Smooth muscle cell (in vitro differentiated cells): ENCODE data around the gene HSD11B1. TPM values are rescaled to one million over a fixed set of nuclear protein-coding genes. Genes with fewer than 3 reads are reported as not detected.

Source experiments
- DNase-seq: peaks from one replicate; lab custom pipeline; 2025; ENCODE audit not compliant: unreplicated experiment; lab: John Stamatoyannopoulos, UW
- H2AFZ ChIP-seq: fragments of 200-600 bp; sonication (generic); 2 replicates; pipeline ENCODE4 v1.6.0; 2016; ENCODE audit warnings: antibody characterized with exemption, low read depth, mild to moderate bottlenecking
- H3F3A ChIP-seq: fragments of 200-600 bp; sonication (generic); 2 replicates; pipeline ENCODE4 v1.6.0; 2017; ENCODE audit warnings: antibody characterized with exemption, low read depth
- H3K27ac ChIP-seq: fragments of 200-600 bp; sonication (generic); 2 replicates; pipeline ENCODE4 v1.5.1; 2016; ENCODE audit warnings: low read depth, mild to moderate bottlenecking
- H3K27me3 ChIP-seq: fragments of 200-600 bp; sonication (generic); 2 replicates; pipeline ENCODE4 v1.6.1; 2016; ENCODE audit warnings: low read depth, mild to moderate bottlenecking
- H3K36me3 ChIP-seq: fragments of 200-600 bp; sonication (generic); 2 replicates; pipeline ENCODE4 v1.5.1; 2016; ENCODE audit warnings: low read depth
- H3K4me1 ChIP-seq: fragments of 200-600 bp; sonication (generic); 2 replicates; pipeline ENCODE4 v1.5.1; 2016; ENCODE audit warnings: low read depth
- H3K4me2 ChIP-seq: fragments of 200-600 bp; sonication (generic); 2 replicates; pipeline ENCODE4 v1.6.0; 2016; ENCODE audit warnings: mild to moderate bottlenecking
- H3K4me3 ChIP-seq: fragments of 200-600 bp; sonication (generic); 2 replicates; pipeline ENCODE4 v1.5.1; 2016; ENCODE audit warnings: mild to moderate bottlenecking
- H3K79me2 ChIP-seq: fragments of 200-600 bp; sonication (generic); 2 replicates; pipeline ENCODE4 v1.6.0; 2016; ENCODE audit warnings: low read depth, mild to moderate bottlenecking
- H3K9ac ChIP-seq: fragments of 200-600 bp; sonication (generic); 2 replicates; pipeline ENCODE4 v1.6.0; 2016; ENCODE audit warnings: low read depth
- H3K9me3 ChIP-seq: fragments of 200-600 bp; sonication (generic); replicated peaks from 2 replicates; pipeline ENCODE4 v1.5.1; 2016; ENCODE audit warnings: low read depth
- H4K20me1 ChIP-seq: fragments of 200-600 bp; sonication (generic); 2 replicates; pipeline ENCODE4 v1.6.0; 2016; ENCODE audit warnings: low read depth
- WGBS: methylation state at CpG from one replicate; pipeline ENCODE4 v1.1.7; 2016; ENCODE audit warnings: low lambda C conversion rate; 5-methylcytosine and 5-hydroxymethylcytosine counted together
- polyA plus RNA-seq: library from polyadenylated mRNA; unstranded; fragments of >200 nt; fragmentation: Nextera tagmentation; extraction: Ambion mirVana; gene quantifications from 2 replicates; pipeline ENCODE4 v1.2.1, GENCODE V29; 2016
- total RNA-seq: library from RNA; depleted of rRNA; stranded (reverse); fragments of >200 nt; gene quantifications from 2 replicates; pipeline ENCODE4 v1.2.3, GENCODE V29; 2014
- TF ChIP-seq, protein P1 (sequence below): fragments of 200-600 bp; sonication (generic); IDR thresholded peaks from 2 replicates; pipeline ENCODE4 v1.5.1; 2017; ENCODE audit warnings: borderline replicate concordance, mild to moderate bottlenecking, antibody characterized with exemption; ENCODE audit not compliant: insufficient read depth, poor library complexity, severe bottlenecking

Gene HSD11B1
- total and polyA plus RNA-seq, 2 experiments from 2014 or later = not detected

GRCh38 chr1:209723756-209724693 lies 19.4 kb downstream of the HSD11B1 start:
- Histone ChIP-seq H3K9me3 (no peaks in the 10 kb centered on the region), H3K36me3 (no peaks in the 10 kb centered on the region), H4K20me1 (no peaks in the 10 kb centered on the region), H3K79me2 (no peaks in the 10 kb centered on the region), H3K27me3 (no peaks in the 10 kb centered on the region), H3K9ac (no peak overlapping the region), H3K27ac (no peak overlapping the region), H3F3A (peaks cover 5% of the 10 kb centered on the region), H3K4me3 (no peak overlapping the region), H3K4me2 (no peak overlapping the region), H3K4me1 (peaks cover 5% of the 10 kb centered on the region), H2AFZ (no peak overlapping the region)
- 65% methylated on average over 3 of the region's 3 CpGs for WGBS
- no peak for DNase-seq
- TF ChIP-seq, protein P1, sequence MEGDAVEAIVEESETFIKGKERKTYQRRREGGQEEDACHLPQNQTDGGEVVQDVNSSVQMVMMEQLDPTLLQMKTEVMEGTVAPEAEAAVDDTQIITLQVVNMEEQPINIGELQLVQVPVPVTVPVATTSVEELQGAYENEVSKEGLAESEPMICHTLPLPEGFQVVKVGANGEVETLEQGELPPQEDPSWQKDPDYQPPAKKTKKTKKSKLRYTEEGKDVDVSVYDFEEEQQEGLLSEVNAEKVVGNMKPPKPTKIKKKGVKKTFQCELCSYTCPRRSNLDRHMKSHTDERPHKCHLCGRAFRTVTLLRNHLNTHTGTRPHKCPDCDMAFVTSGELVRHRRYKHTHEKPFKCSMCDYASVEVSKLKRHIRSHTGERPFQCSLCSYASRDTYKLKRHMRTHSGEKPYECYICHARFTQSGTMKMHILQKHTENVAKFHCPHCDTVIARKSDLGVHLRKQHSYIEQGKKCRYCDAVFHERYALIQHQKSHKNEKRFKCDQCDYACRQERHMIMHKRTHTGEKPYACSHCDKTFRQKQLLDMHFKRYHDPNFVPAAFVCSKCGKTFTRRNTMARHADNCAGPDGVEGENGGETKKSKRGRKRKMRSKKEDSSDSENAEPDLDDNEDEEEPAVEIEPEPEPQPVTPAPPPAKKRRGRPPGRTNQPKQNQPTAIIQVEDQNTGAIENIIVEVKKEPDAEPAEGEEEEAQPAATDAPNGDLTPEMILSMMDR = no peak

DNA sequence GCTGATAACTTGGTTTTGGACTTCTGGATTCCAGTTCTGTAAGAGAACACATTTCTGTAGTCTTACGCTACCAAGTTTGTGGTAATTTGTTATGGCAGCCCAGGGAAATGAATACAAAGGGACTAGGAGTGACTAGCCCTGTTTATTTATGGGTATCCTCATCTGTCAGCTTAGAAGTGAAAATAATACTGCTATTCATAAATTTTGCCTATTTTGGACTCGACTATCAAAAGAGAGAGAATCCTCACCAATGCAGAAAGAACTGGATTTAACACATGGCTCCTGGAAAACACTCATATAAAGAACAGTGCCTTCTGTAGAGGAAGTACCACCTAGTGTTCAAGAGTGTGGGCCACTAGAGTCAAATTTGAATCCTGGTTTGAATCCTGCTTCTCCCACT lies 22.6 kb downstream of the HSD11B1 start:
- Histone ChIP-seq H3K4me2 (no peak overlapping the region), H3K36me3 (no peaks in the 10 kb centered on the region), H3K27ac (no peak overlapping the region), H3F3A (no peaks in the 10 kb centered on the region), H3K9me3 (no peaks in the 10 kb centered on the region), H3K27me3 (peaks cover 6% of the 10 kb centered on the region), H4K20me1 (no peaks in the 10 kb centered on the region), H3K4me3 (no peak overlapping the region), H3K79me2 (no peaks in the 10 kb centered on the region), H3K4me1 (no peaks in the 10 kb centered on the region), H3K9ac (no peak overlapping the region), H2AFZ (no peak overlapping the region)
- WGBS = 71% methylated on average over 2 of the region's 2 CpGs
- TF ChIP-seq, protein P1 = no peak
- no peak for DNase-seq

DNA sequence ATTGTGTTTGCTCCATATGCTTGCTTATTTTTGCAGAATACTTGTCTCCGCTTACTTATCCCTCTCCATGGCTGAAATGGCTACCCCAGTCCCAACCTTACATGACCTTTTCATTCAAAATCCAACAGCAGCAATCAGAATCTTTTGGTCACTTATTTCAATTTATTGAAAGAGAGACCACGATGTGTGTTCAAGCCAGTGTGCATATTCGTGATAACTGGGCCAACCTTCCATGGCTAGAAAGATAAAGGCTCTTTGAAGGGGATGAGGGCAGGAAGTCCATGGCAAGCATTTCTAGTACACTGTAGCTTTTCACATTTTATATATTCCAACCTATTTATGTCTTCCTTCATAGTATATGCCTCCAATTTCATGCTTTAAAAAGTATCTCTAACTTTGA lies 23.1 kb downstream of the HSD11B1 start:
- H2AFZ ChIP-seq = no peak overlapping the region
- no peak overlapping the region for H3K9ac ChIP-seq
- H3K36me3 ChIP-seq = no peaks in the 10 kb centered on the region
- H4K20me1 ChIP-seq = no peaks in the 10 kb centered on the region
- no peak overlapping the region for H3K27ac ChIP-seq
- H3F3A ChIP-seq = no peaks in the 10 kb centered on the region
- no peaks in the 10 kb centered on the region for H3K9me3 ChIP-seq
- no peaks in the 10 kb centered on the region for H3K79me2 ChIP-seq
- peaks cover 6% of the 10 kb centered on the region for H3K27me3 ChIP-seq
- H3K4me2 ChIP-seq = no peak overlapping the region
- H3K4me3 ChIP-seq = no peak overlapping the region
- no peaks in the 10 kb centered on the region for H3K4me1 ChIP-seq
- 93% methylated on average over 3 of the region's 3 CpGs for WGBS
- TF ChIP-seq, protein P1 = no peak
- no peak for DNase-seq

DNA sequence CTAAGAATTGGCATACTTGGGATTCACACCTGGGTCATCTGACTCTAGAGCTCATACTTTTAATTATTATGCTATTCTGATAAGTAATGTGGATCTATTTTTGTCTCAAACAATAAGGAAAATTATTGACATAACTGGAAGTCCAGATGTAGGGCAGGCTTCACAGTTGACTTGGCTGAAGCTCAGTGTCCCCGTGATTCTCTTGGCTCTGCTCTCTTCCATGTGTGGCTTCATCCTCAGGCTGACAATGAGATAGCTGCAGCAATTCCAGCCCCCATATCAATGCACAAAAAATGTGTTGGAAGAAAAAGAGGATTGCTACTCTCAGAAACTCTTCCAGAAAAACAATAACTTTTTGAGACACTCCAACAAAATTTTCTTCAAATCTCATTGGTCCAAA lies 23.8 kb downstream of the HSD11B1 start:
- Histone ChIP-seq H3K36me3 (no peaks in the 10 kb centered on the region), H2AFZ (no peak overlapping the region), H3K79me2 (no peaks in the 10 kb centered on the region), H4K20me1 (no peaks in the 10 kb centered on the region), H3K9me3 (no peaks in the 10 kb centered on the region), H3K4me1 (no peaks in the 10 kb centered on the region), H3K4me3 (no peak overlapping the region), H3K9ac (no peak overlapping the region), H3K27me3 (peaks cover 6% of the 10 kb centered on the region), H3K27ac (no peak overlapping the region), H3K4me2 (no peak overlapping the region), H3F3A (no peaks in the 10 kb centered on the region)
- WGBS = 85% methylated on average over 1 of the region's 1 CpG
- TF ChIP-seq, protein P1 = no peak
- DNase-seq = no peak
